ENCODE results near the gene SLC35G2.
"Not testable (repeated sequence)": the region's sequence is repeated elsewhere in the genome, so short reads cannot be mapped to it uniquely, and the experiment has no call there.

The SLC35G2 gene

GRCh38 chr3:136835813-136836510 is 17.0 kb downstream of the SLC35G2 start:
- no peak for DNase-seq

GRCh38 chr3:136836511-136837156 is 17.7 kb downstream of the SLC35G2 start:
- no peak for DNase-seq

GRCh38 chr3:136838641-136839555 is 20.0 kb downstream of the SLC35G2 start:
- DNase-seq = peak; percentile 64

GRCh38 chr3:136839556-136839931 is 20.6 kb downstream of the SLC35G2 start:
- DNase-seq = peak; percentile 12

- DNase-seq = peak; percentile 17
Observed at GRCh38 chr3:136840252-136840651, 21.3 kb downstream of the SLC35G2 start.

- DNase-seq = no peak
Observed at GRCh38 chr3:136842294-136842693, 23.4 kb downstream of the SLC35G2 start.

- DNase-seq = no peak
Observed at GRCh38 chr3:136844724-136845123, 25.8 kb downstream of the SLC35G2 start.

GRCh38 chr3:136852180-136852579 is 33.3 kb downstream of the SLC35G2 start:
- no peak for DNase-seq

GRCh38 chr3:136856665-136857064 is 37.7 kb downstream of the SLC35G2 start:
- no peak for DNase-seq

GRCh38 chr3:136858381-136858780 is 39.5 kb downstream of the SLC35G2 start:
- DNase-seq = no peak

GRCh38 chr3:136860541-136860940 is 41.6 kb downstream of the SLC35G2 start:
- no peak for DNase-seq

- DNase-seq = peak; percentile 99
Observed at GRCh38 chr3:136861890-136862616, 43.1 kb downstream of the SLC35G2 start, which contains the start of gene NCK1. NCK1 (plus strand) TSS chr3:136862208; CDS start chr3:136928002, 65,794 bp downstream.

- DNase-seq = peak; percentile 69
Observed at GRCh38 chr3:136862617-136863322, 43.8 kb downstream of the SLC35G2 start.

- no peak for DNase-seq
Observed at GRCh38 chr3:136869282-136869681, 50.4 kb downstream of the SLC35G2 start.

GRCh38 chr3:136872258-136872657 is 53.3 kb downstream of the SLC35G2 start:
- not testable (repeated sequence) for DNase-seq

- not testable (repeated sequence) for DNase-seq
Observed at GRCh38 chr3:136879510-136879909, 60.6 kb downstream of the SLC35G2 start.

GRCh38 chr3:136882571-136882970 is 63.6 kb downstream of the SLC35G2 start:
- peak; percentile 68 for DNase-seq

- DNase-seq = no peak
Observed at GRCh38 chr3:136883967-136884720, 65.2 kb downstream of the SLC35G2 start.

- no peak for DNase-seq
Observed at GRCh38 chr3:136885357-136886213, 66.7 kb downstream of the SLC35G2 start.

GRCh38 chr3:136889947-136890346 is 71.0 kb downstream of the SLC35G2 start:
- DNase-seq = no peak
